ENCODE results near the gene YBX3.

YBX3 gene

DNA sequence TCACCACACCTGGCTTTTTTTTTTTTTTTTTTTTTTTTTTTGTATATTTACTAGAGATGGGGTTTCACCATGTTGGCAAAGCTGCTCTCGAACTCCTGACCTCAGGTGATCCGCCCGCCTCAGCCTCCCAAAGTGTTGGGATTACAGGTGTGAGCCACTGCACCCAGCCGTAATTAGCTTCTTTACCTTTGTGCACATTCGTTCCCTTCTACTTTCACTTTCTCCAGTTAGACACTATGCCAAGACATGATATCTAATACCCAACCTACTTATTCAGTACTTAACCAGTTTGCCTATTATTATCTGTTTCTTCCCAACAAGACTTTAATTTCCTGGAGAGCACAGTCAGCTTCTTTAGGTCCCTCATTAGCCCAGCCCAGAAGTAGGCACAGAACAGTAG lies 54.6 kb downstream of the YBX3 start:
- no peak for DNase-seq

GRCh38 chr12:10667581-10667980 lies 55.5 kb downstream of the YBX3 start:
- no peak for DNase-seq

DNA sequence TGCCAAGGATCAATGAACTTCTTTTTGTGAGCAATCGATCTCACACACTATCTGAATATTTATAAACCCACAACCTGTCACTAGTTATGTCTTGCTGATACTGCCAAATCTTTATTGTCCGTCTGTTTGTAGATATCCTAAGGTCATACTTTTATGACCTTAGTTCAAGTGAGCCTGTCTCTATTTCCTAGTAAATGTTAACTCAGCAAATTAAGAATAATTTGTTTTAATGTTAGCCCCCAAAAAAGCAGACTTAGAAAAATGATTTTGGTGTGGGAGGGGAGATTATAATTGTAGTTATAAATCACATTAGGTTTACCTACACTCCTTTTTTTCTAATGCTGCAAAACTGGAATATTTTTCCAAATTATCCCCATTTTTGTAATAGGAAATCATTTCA lies 58.6 kb downstream of the YBX3 start:
- DNase-seq = no peak

DNA sequence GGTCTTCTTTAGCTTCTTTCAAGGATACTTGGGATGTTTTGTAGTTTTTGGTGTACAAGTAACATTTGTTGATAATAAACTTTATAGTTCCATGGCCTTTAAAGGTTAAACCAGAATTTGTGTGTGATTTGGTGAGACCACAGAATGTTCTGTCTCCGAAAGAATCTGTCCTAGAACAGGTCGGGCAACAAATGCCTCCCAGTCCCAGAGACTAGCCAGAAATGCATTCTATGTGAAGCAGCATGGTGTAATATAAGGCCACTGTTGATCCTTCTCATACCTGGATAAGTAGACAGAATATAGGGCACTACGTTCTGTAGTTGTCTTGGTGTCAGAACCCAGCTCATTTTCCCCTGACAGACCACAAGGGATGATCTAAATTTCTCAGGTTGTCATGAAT lies 59.3 kb downstream of the YBX3 start:
- DNase-seq = no peak

- no peak for DNase-seq
Observed at GRCh38 chr12:10661338-10661737, 61.8 kb downstream of the YBX3 start.

DNA sequence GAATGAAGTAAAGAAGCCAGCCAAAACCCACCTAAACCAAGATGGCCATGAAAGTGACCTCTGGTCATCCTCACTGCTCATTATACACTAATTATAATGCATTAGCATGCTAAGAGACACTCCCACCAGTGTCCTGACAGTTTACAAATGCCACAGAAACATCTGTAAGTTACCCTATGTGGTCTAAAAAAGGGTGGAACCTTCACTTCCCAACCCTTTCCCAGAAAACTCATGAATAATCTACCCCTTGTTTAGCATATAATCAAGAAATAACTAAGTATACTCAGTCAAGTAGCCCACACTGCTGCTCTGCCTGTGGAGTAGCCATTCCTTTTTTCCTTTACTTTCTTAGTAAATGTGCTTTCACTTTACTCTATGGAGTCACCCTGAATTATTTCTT lies 69.1 kb downstream of the YBX3 start:
- no peak for DNase-seq

GRCh38 chr12:10652192-10652591 lies 70.9 kb downstream of the YBX3 start:
- DNase-seq = no peak

Measured in NCI-H1105 treated with DMSO at 0.1 percent for 48 hours (cell line).